Esophagus muscularis mucosa (tissue), 4 donors: ENCODE measurements around the gene OAT.

ENCODE experiments used
- CTCF ChIP-seq, 3 experiments: fragments of 200-600 bp in 2 of 3; fragments of 450-650 bp in 1 of 3; sonication (generic) in 2 of 3; IDR thresholded peaks; one replicate each; pipeline ENCODE4 v1.5.1; 2017 to 2019; ENCODE audit warnings: antibody characterized with exemption in 3 of 3, mild to moderate bottlenecking in 2 of 3, moderate library complexity in 1 of 3
- EP300 ChIP-seq: sonication (generic); formaldehyde crosslinking; IDR thresholded peaks from one replicate; pipeline ENCODE4 v1.6.1; 2017; ENCODE audit warnings: antibody characterized with exemption
- POLR2A ChIP-seq: fragments of 450-650 bp; IDR thresholded peaks from one replicate; pipeline ENCODE4 v1.6.1; 2017; ENCODE audit warnings: antibody characterized with exemption, moderate library complexity, mild to moderate bottlenecking, low read depth
- POLR2AphosphoS5 ChIP-seq, 2 donors: sonication (generic); formaldehyde crosslinking; IDR thresholded peaks; one replicate each; pipeline ENCODE4 v1.6.1; 2017; ENCODE audit warnings: antibody characterized with exemption in 2 of 2

GRCh38 chr10:124372899-124373298 is 45.8 kb downstream of the OAT start:
- TF ChIP-seq CTCF (IDR thresholded peaks at IDR 0.05): no peak
- TF ChIP-seq POLR2A: no peak
- no peak for TF ChIP-seq POLR2AphosphoS5 (IDR thresholded peaks at IDR 0.05)
- TF ChIP-seq EP300: no peak
